NCI-H1105 treated with DMSO at 0.1 percent for 48 hours (cell line): ENCODE data around the gene MOB1A.

Experiments used
- DNase-seq: peaks from one replicate; lab custom pipeline; 2025; lab: John Stamatoyannopoulos, UW

The MOB1A gene

GRCh38 chr2:74103763-74104162, 74.9 kb downstream of the MOB1A start:
- DNase-seq = no peak
